ENCODE results near the gene COL9A2.

Gene COL9A2

GRCh38 chr1:40316595-40317393 lies at the start of gene COL9A2:
TSS of gene COL9A2 (minus strand) at chr1:40317286. CDS start at chr1:40317197, 89 bp downstream.
- no peak for TF ChIP-seq CTCF (IDR thresholded peaks at IDR 0.05; ENCODE audit: control insufficient read depth, extremely low read depth, insufficient read depth)
- DNase-seq (ENCODE audit: low read depth): no peak
- H3K4me3 ChIP-seq (ENCODE audit: low read depth, low read length): no peak within 1 kb of the TSS

- no peak overlapping the region for H3K4me3 ChIP-seq (ENCODE audit: low read depth, low read length)
- TF ChIP-seq CTCF (IDR thresholded peaks at IDR 0.05; ENCODE audit: control insufficient read depth, extremely low read depth, insufficient read depth): no peak
- no peak for DNase-seq (ENCODE audit: low read depth)
These were observed 46.6 kb upstream of the COL9A2 start for GRCh38 chr1:40363721-40364120.

GRCh38 chr1:40362699-40363098 lies 45.6 kb upstream of the COL9A2 start:
- H3K4me3 ChIP-seq (ENCODE audit: low read depth, low read length): no peak overlapping the region
- no peak for DNase-seq (ENCODE audit: low read depth)
- no peak for TF ChIP-seq CTCF (IDR thresholded peaks at IDR 0.05; ENCODE audit: control insufficient read depth, extremely low read depth, insufficient read depth)

GRCh38 chr1:40362199-40362598 lies 45.1 kb upstream of the COL9A2 start:
- TF ChIP-seq CTCF (IDR thresholded peaks at IDR 0.05; ENCODE audit: control insufficient read depth, extremely low read depth, insufficient read depth): no peak
- H3K4me3 ChIP-seq (ENCODE audit: low read depth, low read length): no peak overlapping the region
- DNase-seq (ENCODE audit: low read depth): no peak

- no peak for DNase-seq (ENCODE audit: low read depth)
- no peak overlapping the region for H3K4me3 ChIP-seq (ENCODE audit: low read depth, low read length)
- TF ChIP-seq CTCF (IDR thresholded peaks at IDR 0.05; ENCODE audit: control insufficient read depth, extremely low read depth, insufficient read depth): no peak
These were observed 44.6 kb upstream of the COL9A2 start for GRCh38 chr1:40361637-40362036.

GRCh38 chr1:40361201-40361600 lies 44.1 kb upstream of the COL9A2 start:
- H3K4me3 ChIP-seq (ENCODE audit: low read depth, low read length): no peak overlapping the region
- no peak for DNase-seq (ENCODE audit: low read depth)
- TF ChIP-seq CTCF (IDR thresholded peaks at IDR 0.05; ENCODE audit: control insufficient read depth, extremely low read depth, insufficient read depth): no peak

GRCh38 chr1:40360631-40361030 lies 43.5 kb upstream of the COL9A2 start:
- no peak for TF ChIP-seq CTCF (IDR thresholded peaks at IDR 0.05; ENCODE audit: control insufficient read depth, extremely low read depth, insufficient read depth)
- H3K4me3 ChIP-seq (ENCODE audit: low read depth, low read length): no peak overlapping the region
- no peak for DNase-seq (ENCODE audit: low read depth)

All from LNCaP clone FGC (cell line).